Kidney epithelial cell (primary cell): ENCODE results near the gene YWHAH. TPM values are rescaled to one million over a fixed set of nuclear protein-coding genes. Genes with fewer than 3 reads are reported as not detected.

Source experiments
- DNase-seq: peaks from one replicate; pipeline ENCODE4 v3.0.0-alpha.2; 2010; ENCODE audit warnings: low read depth
- H3K27me3 ChIP-seq: 2 replicates; pipeline ENCODE4 v1.6.0; 2011; ENCODE audit warnings: low read length; ENCODE audit not compliant: control insufficient read depth, insufficient read depth
- H3K36me3 ChIP-seq: 2 replicates; pipeline ENCODE4 v1.5.1; 2011; ENCODE audit warnings: low read length; ENCODE audit not compliant: control insufficient read depth, insufficient read depth
- H3K4me3 ChIP-seq: 2 replicates; pipeline ENCODE4 v1.5.1; 2011; ENCODE audit warnings: low read depth, mild to moderate bottlenecking, control low read depth, low read length
- CTCF ChIP-seq: IDR thresholded peaks from 2 replicates; pipeline ENCODE4 v1.5.1; 2011; ENCODE audit warnings: mild to moderate bottlenecking, moderate library complexity, low read length, control low read depth, inconsistent platforms; ENCODE audit not compliant: insufficient read depth, poor library complexity, severe bottlenecking
- total RNA-seq: library from RNA; depleted of rRNA; stranded (reverse); fragments of >200 nt; gene quantifications from 2 replicates; pipeline ENCODE4 v1.2.3, GENCODE V29; 2015

The YWHAH gene
- total RNA-seq, 1 donor from 2014 or later, result 183 TPM

- H3K36me3 ChIP-seq, result no peaks in the 10 kb centered on the region
- no peak overlapping the region for H3K4me3 ChIP-seq
- TF ChIP-seq CTCF, result no peak
- DNase-seq, result no peak
- H3K27me3 ChIP-seq, result peaks cover 2% of the 10 kb centered on the region
Observed at GRCh38 chr22:31926024-31926423, 18.3 kb upstream of the YWHAH start.

GRCh38 chr22:31926969-31927368 lies 17.4 kb upstream of the YWHAH start:
- Histone ChIP-seq H3K27me3 (peaks cover 2% of the 10 kb centered on the region), H3K4me3 (no peak overlapping the region), H3K36me3 (no peaks in the 10 kb centered on the region)
- TF ChIP-seq CTCF, result no peak
- DNase-seq, result no peak

- Histone ChIP-seq H3K4me3 (no peak overlapping the region), H3K36me3 (no peaks in the 10 kb centered on the region), H3K27me3 (peaks cover 2% of the 10 kb centered on the region)
- no peak for DNase-seq
- no peak for TF ChIP-seq CTCF
Observed at GRCh38 chr22:31927562-31927961, 16.8 kb upstream of the YWHAH start.

- peaks cover 7% of the 10 kb centered on the region for H3K27me3 ChIP-seq
- H3K4me3 ChIP-seq, result no peak overlapping the region
- no peaks in the 10 kb centered on the region for H3K36me3 ChIP-seq
- no peak for DNase-seq
- TF ChIP-seq CTCF, result no peak
Observed at GRCh38 chr22:31929167-31929930, 15.0 kb upstream of the YWHAH start.

- DNase-seq, result no peak
- Histone ChIP-seq H3K4me3 (no peak overlapping the region), H3K27me3 (peaks cover 7% of the 10 kb centered on the region), H3K36me3 (no peaks in the 10 kb centered on the region)
- TF ChIP-seq CTCF, result no peak
Observed at GRCh38 chr22:31932863-31933262, 11.5 kb upstream of the YWHAH start.

GRCh38 chr22:31933406-31933805 lies 10.9 kb upstream of the YWHAH start:
- DNase-seq, result no peak
- no peak for TF ChIP-seq CTCF
- no peak overlapping the region for H3K4me3 ChIP-seq
- H3K27me3 ChIP-seq, result peaks cover 9% of the 10 kb centered on the region
- no peaks in the 10 kb centered on the region for H3K36me3 ChIP-seq
